ENCODE results near the gene PIK3R2.

DNA sequence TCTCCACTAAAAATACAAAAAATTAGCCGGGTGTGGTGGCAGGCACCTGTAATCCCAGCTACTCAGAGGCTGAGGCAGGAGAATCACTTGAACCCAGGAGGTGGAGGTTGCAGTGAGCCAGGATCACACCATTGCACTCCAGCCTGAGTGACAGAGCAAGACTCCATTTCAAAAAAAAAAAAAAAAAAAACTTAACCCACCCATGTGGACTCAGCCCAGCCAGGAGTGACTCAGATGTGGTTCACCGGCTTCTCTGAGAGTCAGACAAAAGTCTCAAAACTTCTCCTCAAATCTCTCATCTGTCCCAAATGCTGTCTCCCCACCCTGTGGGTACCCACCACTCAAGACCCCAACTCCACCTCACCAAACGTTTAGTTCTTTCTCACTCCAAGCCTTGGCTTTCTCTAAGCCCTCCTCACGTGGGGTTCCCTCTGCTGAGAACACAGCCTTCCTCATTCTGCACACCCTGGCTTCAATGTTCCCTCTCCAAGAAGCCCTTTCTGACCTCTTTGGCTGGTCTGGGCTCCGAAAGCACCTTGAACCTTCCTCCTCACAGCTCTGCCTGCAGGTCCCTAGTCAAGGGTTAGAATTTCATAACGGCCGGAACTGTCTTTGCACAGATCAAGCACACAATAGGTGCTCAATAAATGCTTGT, 61.9 kb downstream of the PIK3R2 start:
- TF ChIP-seq ZC3H10 (CRISPR knock-in tag; IDR thresholded peaks at IDR 0.05) (no peak), ESRRG (CRISPR knock-in tag; IDR thresholded peaks at IDR 0.05) (no peak), TCF4 (CRISPR knock-in tag; IDR thresholded peaks at IDR 0.05; ENCODE audit: borderline replicate concordance) (no peak), PPARA (CRISPR knock-in tag; IDR thresholded peaks at IDR 0.05; ENCODE audit: borderline replicate concordance) (no peak), ARNTL (CRISPR knock-in tag; IDR thresholded peaks at IDR 0.05; ENCODE audit: borderline replicate concordance, low read depth) (no peak), ZFP30 (CRISPR knock-in tag; IDR thresholded peaks at IDR 0.05) (no peak), OSR1 (CRISPR knock-in tag; IDR thresholded peaks at IDR 0.05) (no peak), RARB (CRISPR knock-in tag; IDR thresholded peaks at IDR 0.05) (no peak), ZNF565 (CRISPR knock-in tag; conservative IDR thresholded peaks at IDR 0.05; ENCODE audit: low read depth) (no peak), BACH2 (CRISPR knock-in tag; IDR thresholded peaks at IDR 0.05; ENCODE audit: borderline replicate concordance) (no peak)
- TF ChIP-seq, protein P1, sequence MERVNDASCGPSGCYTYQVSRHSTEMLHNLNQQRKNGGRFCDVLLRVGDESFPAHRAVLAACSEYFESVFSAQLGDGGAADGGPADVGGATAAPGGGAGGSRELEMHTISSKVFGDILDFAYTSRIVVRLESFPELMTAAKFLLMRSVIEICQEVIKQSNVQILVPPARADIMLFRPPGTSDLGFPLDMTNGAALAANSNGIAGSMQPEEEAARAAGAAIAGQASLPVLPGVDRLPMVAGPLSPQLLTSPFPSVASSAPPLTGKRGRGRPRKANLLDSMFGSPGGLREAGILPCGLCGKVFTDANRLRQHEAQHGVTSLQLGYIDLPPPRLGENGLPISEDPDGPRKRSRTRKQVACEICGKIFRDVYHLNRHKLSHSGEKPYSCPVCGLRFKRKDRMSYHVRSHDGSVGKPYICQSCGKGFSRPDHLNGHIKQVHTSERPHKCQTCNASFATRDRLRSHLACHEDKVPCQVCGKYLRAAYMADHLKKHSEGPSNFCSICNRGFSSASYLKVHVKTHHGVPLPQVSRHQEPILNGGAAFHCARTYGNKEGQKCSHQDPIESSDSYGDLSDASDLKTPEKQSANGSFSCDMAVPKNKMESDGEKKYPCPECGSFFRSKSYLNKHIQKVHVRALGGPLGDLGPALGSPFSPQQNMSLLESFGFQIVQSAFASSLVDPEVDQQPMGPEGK (CRISPR knock-in tag; IDR thresholded peaks at IDR 0.05; ENCODE audit: borderline replicate concordance) = no peak
- TF ChIP-seq, protein P2, sequence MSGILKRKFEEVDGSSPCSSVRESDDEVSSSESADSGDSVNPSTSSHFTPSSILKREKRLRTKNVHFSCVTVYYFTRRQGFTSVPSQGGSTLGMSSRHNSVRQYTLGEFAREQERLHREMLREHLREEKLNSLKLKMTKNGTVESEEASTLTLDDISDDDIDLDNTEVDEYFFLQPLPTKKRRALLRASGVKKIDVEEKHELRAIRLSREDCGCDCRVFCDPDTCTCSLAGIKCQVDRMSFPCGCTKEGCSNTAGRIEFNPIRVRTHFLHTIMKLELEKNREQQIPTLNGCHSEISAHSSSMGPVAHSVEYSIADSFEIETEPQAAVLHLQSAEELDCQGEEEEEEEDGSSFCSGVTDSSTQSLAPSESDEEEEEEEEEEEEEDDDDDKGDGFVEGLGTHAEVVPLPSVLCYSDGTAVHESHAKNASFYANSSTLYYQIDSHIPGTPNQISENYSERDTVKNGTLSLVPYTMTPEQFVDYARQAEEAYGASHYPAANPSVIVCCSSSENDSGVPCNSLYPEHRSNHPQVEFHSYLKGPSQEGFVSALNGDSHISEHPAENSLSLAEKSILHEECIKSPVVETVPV (CRISPR knock-in tag; IDR thresholded peaks at IDR 0.05) = no peak
- TF ChIP-seq, protein P3, sequence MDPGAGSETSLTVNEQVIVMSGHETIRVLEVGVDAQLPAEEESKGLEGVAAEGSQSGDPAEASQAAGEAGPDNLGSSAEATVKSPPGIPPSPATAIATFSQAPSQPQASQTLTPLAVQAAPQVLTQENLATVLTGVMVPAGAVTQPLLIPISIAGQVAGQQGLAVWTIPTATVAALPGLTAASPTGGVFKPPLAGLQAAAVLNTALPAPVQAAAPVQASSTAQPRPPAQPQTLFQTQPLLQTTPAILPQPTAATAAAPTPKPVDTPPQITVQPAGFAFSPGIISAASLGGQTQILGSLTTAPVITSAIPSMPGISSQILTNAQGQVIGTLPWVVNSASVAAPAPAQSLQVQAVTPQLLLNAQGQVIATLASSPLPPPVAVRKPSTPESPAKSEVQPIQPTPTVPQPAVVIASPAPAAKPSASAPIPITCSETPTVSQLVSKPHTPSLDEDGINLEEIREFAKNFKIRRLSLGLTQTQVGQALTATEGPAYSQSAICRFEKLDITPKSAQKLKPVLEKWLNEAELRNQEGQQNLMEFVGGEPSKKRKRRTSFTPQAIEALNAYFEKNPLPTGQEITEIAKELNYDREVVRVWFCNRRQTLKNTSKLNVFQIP (CRISPR knock-in tag; IDR thresholded peaks at IDR 0.05; ENCODE audit: borderline replicate concordance, low read depth) = no peak
